Prostate gland (tissue), 2 donors: Measurements from ENCODE around the gene MYOZ3.
A peak's percentile ranks its signal among the peaks of the same experiment; 100 is the strongest.

ENCODE experiments used
- POLR2A ChIP-seq: fragments of 450-650 bp; IDR thresholded peaks from one replicate; pipeline ENCODE4 v1.6.1; 2016; ENCODE audit warnings: antibody characterized with exemption, mild to moderate bottlenecking
- TF ChIP-seq, protein P1 (sequence below), 4 experiments: fragments of 200-600 bp in 2 of 4; fragments of 450-650 bp in 2 of 4; sonication (generic) in 2 of 4; IDR thresholded peaks; 1 replicate in 3 of 4; 2 replicates in 1 of 4; pipeline ENCODE4 v1.5.1; 2016 to 2019; ENCODE audit warnings: antibody characterized with exemption in 4 of 4, mild to moderate bottlenecking in 2 of 4, moderate library complexity in 2 of 4

DNA sequence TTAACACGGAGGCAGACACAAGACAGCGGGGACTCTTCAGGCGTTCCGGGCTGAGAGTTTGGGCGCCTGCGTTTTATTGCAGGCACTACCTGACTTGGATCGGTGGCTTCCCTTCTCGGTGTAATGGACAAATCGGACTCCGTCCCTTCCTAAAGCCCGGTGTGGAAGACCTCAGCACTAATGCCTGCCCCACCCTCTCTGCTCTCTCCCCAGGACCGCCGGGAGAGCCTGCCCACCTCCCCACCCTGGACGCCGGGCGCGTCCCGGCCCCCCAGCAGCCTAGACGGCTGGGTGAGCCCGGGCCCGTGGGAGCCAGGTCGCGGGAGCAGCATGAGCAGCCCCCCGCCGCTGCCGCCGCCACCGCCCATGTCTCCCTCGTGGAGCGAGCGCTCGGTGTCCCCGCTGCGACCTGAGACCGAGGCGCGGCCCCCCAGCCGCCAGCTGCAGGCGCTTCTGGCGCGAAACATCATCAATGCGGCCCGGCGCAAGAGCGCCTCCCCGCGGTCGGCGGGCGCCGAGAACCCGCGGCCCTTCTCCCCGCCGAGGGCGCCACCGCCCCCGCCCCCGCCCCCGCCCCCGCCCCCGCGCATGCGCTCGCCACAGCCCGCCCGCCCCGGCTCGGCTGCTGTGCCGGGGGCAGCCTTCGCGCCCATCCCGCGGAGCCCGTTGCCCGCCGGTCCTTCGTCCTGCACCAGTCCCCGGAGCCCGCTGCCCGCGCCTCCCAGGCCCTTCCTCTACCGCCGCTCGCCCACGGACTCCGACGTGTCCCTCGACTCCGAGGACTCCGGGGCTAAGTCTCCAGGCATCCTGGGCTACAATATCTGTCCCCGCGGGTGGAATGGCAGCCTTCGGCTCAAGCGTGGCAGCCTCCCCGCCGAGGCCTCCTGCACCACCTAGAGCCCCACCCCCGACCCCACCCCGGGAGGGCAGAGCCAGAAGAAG, 4.6 kb upstream of the MYOZ3 start:
- TF ChIP-seq, protein P1, sequence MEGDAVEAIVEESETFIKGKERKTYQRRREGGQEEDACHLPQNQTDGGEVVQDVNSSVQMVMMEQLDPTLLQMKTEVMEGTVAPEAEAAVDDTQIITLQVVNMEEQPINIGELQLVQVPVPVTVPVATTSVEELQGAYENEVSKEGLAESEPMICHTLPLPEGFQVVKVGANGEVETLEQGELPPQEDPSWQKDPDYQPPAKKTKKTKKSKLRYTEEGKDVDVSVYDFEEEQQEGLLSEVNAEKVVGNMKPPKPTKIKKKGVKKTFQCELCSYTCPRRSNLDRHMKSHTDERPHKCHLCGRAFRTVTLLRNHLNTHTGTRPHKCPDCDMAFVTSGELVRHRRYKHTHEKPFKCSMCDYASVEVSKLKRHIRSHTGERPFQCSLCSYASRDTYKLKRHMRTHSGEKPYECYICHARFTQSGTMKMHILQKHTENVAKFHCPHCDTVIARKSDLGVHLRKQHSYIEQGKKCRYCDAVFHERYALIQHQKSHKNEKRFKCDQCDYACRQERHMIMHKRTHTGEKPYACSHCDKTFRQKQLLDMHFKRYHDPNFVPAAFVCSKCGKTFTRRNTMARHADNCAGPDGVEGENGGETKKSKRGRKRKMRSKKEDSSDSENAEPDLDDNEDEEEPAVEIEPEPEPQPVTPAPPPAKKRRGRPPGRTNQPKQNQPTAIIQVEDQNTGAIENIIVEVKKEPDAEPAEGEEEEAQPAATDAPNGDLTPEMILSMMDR (IDR thresholded peaks at IDR 0.05): peak; percentile 67 to 81 (median 74)
- no peak for TF ChIP-seq POLR2A
